IPS-NIHi11 (cell line): ENCODE data around the gene DMRT2.

Experiments
- DNase-seq: peaks from one replicate; pipeline ENCODE4 v3.0.0; 2012; ENCODE audit warnings: mixed read lengths, low spot score

Gene DMRT2

GRCh38 chr9:1050125-1050895, at the start of gene DMRT2:
Gene DMRT2, plus strand, starts transcription at chr9:1050357. Its CDS starts 1,257 bp downstream, at chr9:1051614.
- peak; percentile 94 for DNase-seq

GRCh38 chr9:1001838-1002237, 48.3 kb upstream of the DMRT2 start:
- DNase-seq: no peak

- no peak for DNase-seq
Measured at GRCh38 chr9:1002678-1003077, 47.5 kb upstream of the DMRT2 start.

GRCh38 chr9:1005043-1005667, 45.0 kb upstream of the DMRT2 start:
- peak; percentile 51 for DNase-seq

GRCh38 chr9:1007312-1007711, 42.8 kb upstream of the DMRT2 start:
- no peak for DNase-seq

GRCh38 chr9:1008216-1008615, 41.9 kb upstream of the DMRT2 start:
- DNase-seq: no peak

GRCh38 chr9:1009101-1009707, 41.0 kb upstream of the DMRT2 start:
- DNase-seq: peak; percentile 76

GRCh38 chr9:1013021-1013420, 37.1 kb upstream of the DMRT2 start:
- DNase-seq: no peak

GRCh38 chr9:1014225-1014624, 35.9 kb upstream of the DMRT2 start:
- no peak for DNase-seq

GRCh38 chr9:1014640-1015039, 35.5 kb upstream of the DMRT2 start:
- no peak for DNase-seq

GRCh38 chr9:1018121-1018520, 32.0 kb upstream of the DMRT2 start:
- peak; percentile 65 for DNase-seq

- no peak for DNase-seq
Measured at GRCh38 chr9:1024112-1024511, 26.0 kb upstream of the DMRT2 start.

- DNase-seq: peak; percentile 33
Measured at GRCh38 chr9:1025131-1025530, 25.0 kb upstream of the DMRT2 start.

GRCh38 chr9:1026219-1026618, 23.9 kb upstream of the DMRT2 start:
- no peak for DNase-seq

- no peak for DNase-seq
Measured at GRCh38 chr9:1028501-1029190, 21.5 kb upstream of the DMRT2 start.

GRCh38 chr9:1031951-1032601, 18.1 kb upstream of the DMRT2 start:
- DNase-seq: no peak

- no peak for DNase-seq
Measured at GRCh38 chr9:1034271-1034670, 15.9 kb upstream of the DMRT2 start.

GRCh38 chr9:1039589-1039988, 10.6 kb upstream of the DMRT2 start:
- DNase-seq: no peak

GRCh38 chr9:1042466-1042865, 7.7 kb upstream of the DMRT2 start:
- DNase-seq: peak; percentile 86

- DNase-seq: no peak
Measured at GRCh38 chr9:1044643-1045042, 5.5 kb upstream of the DMRT2 start.

- peak; percentile 49 for DNase-seq
Measured at GRCh38 chr9:1046639-1047572, 3.3 kb upstream of the DMRT2 start.
